ENCODE data around the gene CEP95. TPM values are rescaled to one million over a fixed set of nuclear protein-coding genes. Genes with fewer than 3 reads are reported as not detected.

CEP95 gene, protein sequence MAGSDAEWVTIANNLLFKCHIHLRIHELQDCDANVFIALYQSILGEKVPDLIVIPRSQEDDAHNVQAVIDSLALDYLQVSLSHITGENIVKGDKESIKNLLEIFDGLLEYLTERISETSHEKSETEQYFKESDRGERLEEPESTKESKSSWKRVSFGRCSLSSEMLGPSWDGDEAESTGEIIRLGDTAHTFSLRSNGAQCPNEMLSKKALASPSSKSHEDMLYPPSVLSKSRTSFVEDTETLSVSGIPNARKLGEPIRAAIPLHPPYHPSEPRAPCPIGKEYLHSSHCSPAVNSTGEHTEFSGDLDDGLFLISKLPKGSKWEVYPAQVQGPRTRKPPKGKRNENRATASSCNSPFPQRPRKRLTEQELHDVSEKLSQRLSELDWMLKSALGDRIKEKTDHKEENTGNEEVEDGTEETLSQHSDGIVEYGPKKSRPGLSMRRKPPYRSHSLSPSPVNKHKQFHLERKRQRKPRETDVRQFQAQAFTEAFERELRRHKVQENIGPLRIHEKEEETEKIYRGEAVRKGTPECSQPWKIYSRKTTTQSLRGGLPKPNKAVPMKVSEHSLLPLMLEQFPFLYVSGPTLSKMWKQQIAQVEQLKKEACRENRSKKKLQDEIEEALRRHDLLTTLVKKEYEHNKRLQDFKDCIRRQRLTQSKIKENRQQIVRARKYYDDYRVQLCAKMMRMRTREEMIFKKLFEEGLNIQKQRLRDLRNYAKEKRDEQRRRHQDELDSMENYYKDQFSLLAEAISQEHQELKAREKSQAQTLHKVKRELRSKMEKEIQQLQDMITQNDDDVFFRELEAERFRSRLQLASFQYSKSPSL
- total RNA-seq: 23.1 and 29.7 TPM in 2 replicates

DNA sequence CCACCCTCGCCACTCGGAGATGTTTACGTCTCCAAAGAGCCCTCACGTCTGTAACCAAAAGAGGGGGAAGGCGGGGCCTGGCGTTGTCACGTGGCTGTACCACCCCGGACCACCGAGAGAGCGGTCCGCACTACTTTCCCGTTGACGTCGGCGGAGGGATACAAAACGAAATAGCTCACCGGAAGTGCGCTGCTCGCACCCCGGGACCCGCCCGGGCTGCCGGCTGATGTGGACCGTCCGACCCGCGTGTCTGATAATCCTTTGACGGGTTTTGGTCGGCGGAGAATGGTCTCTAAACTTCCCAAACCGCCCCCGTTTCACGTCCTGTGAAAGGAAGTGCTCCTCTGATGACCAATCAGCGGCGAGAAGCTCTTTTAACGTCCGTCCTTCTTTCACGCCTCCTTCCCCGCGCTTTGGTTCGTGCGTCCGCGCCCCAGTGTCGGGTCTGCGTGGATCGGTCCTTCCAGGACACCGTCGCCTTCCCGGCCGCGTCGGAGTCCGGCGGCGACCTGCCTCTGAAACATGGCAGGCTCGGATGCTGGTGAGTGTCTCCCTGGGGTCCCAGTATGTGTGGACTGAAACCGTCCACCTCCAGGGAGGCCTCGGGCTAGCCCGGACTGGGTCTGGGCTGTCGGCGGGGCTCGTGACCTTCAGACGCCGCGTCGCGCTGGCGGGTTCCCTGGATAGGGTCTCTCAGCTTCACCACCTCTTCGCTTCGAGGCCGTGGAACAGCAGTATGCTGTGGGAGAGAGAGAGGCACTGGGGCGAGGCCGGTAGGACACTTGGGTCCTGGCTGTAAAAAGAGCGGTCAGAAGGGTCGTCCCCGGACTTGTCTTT is at the start of gene CEP95:
Gene CEP95, plus strand, starts transcription at position 402 of the 837 bp plus-strand sequence. Its CDS starts 121 bp downstream, at position 523.

DNA sequence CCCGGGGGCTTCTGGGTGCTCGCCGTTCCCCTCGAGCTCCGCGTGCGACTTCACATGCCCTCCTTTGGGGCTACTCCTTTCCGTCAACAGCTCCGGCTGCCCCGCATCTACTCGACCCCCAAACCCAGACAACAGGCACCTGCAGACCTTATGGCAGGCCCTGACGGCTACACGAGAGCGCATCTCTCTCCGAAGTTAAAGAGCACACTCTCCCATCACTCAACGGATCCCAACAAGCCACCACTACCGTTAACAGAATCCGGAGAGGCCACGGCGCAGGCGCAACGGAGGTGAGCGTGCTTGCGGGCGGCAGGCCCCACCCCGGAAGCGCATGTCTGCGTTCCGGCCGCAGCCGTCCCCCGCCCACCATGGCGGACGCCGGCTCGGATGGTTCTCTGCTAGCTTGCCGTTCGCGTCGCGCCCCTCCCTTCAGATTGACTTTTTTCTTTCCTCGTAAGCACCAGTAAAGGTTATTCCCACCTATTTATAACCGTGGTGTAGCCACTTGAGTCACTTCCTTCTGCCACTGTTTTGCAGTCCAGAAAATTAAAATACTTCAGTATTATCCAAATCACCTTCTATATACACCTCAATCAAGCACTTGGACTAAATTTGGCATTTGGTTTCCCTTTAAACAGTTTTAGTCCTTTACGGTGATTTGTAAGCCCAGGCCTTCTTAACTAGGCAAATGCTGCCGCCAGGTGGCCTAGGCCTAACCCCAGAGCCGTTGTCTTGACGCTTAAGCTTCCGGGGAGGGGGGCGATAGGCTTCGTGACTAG is 9.8 kb upstream of the CEP95 start, which contains the start of gene POLG2:
Gene POLG2, minus strand, starts transcription at position 269 of the 779 bp plus-strand sequence. Its CDS starts 86 bp downstream, at position 183.

DNA sequence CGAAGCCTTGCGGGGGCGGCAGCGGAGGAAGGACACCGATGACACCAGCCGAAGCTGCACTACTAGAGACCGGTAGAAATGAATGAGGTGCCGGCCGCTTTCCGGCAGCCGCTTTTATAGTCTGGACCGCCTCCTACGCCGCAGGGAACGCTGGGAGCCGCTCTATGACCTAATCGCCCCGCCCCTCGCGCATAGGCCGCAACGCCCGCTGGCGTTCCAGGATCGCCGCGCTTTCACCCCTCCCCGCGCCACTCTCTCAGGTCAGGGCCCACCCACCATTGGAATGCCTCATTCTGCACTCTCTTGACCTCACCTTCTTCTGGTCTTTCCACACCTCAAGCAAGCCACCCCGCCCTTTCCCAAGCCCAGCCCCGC is 589 bp upstream of the CEP95 start, which contains the start of gene DDX5:
Gene DDX5, minus strand, starts transcription at position 89 of the 375 bp plus-strand sequence. CDS start 170 bp downstream, outside the sequence.

Small RNA genes lying within 50 kb of the gene (small RNA-seq; reads per million reads assigned to genes)
- gene AC009994.1 (not detected), gene ATP5MFP4 (not detected)

Other genes with a start within 250 kb of the CEP95 start
- 14.3 and 20.9 TPM in 2 replicates for gene TEX2, start 243.7 kb upstream of the CEP95 start, total RNA-seq
- gene PECAM1, start 116.1 kb upstream of the CEP95 start, total RNA-seq: 1.1 and 1.2 TPM in 2 replicates
- 25.0 and 29.0 TPM in 2 replicates for gene MILR1, start 57.9 kb upstream of the CEP95 start, total RNA-seq
- 9.9 and 11.5 TPM in 2 replicates for gene POLG2, start 9.9 kb upstream of the CEP95 start, total RNA-seq
- 217 and 245 TPM in 2 replicates for gene DDX5, start 688 bp upstream of the CEP95 start, total RNA-seq
- gene SMURF2, start 155.3 kb downstream of the CEP95 start, total RNA-seq: 58.8 and 154 TPM in 2 replicates

All from subcutaneous preadipocyte (primary cell).